ENCODE measurements around the gene CILP2. TPM values are rescaled to one million over a fixed set of nuclear protein-coding genes. Genes with fewer than 3 reads are reported as not detected.
A peak's percentile ranks its signal among the peaks of the same experiment; 100 is the strongest.

Gene CILP2
- total and polyA plus RNA-seq, 9 of the 15 experiments (the other 6 are each of a cell fraction or from before 2014, with no cell fraction given) = 0.04 to 0.35 (median 0.05) TPM; not detected in 2

DNA sequence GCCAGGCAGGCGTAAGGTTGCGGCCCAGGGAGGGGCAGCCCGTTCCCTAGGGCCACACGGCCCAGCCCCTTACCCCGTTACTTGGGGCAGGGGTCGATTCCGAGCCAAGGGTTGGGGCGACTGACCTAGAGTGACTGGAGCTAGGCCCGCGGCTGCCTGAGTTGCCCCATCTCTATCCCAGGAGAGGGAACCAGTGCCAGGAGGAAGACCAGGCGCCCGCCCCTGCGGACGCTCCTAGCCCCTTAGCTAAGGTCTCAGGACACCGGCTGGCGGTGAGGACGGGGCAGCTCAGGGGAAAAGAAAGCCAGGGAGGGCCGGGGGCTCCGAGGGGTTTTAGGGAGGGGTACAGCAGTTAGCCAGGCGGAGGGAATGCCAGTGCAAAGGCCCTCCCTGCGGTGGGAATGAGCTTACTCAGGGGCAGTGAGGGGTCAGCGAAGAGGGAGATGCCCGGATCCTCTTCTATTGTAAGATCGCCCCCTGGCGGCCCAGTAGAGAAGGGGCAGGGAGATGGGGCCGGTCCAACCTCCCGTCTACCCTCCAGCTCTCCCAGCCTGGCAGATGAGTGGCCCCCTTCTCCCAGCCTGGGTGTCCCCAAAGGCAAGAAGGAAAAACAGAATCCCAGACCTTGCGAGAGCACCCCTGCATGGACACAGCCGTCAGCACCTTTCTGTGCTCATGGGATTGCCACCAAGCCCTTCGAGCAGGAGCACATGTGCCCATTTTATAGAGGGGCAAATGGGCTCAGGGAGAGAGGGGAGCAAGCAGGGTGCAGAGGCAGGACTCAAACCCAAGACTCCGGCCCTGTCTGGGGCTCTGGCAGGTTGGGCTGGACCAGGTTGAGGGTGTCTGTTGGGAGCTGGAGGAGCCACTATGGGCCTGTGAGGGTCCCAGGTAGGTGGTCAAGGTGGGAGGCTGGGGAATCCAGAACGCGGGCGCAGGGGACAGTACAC is 16.3 kb downstream of the CILP2 start:
- 0 out of 2 replicates have a peak, but pooled peaks cover 5% of the 10 kb centered on the region for H4K20me1 ChIP-seq (replicated peaks; ENCODE audit: control insufficient read depth, insufficient read depth, low read length)
- H3K9me3 ChIP-seq (replicated peaks; ENCODE audit: control insufficient read depth, insufficient read depth, low read depth, low read length) = no peaks in the 10 kb centered on the region
- H3K4me3 ChIP-seq = no peak overlapping the region
- peaks cover 0 to 27% of the 10 kb centered on the region in 2 experiments; a peak in 2 of 5 replicates for H3K4me1 ChIP-seq (replicated peaks in 1 of 2; ENCODE audit: control insufficient read depth in 2 of 2, insufficient read depth in 2 of 2, low read length in 2 of 2)
- H2AFZ ChIP-seq (ENCODE audit: low read depth, low read length) = 0 out of 2 replicates have a peak overlapping the region, but pooled peaks have one; percentile 47
- no peaks in the 10 kb centered on the region for H3K79me2 ChIP-seq (ENCODE audit: control insufficient read depth, insufficient read depth, low read length)
- FAIRE-seq (peak; percentile 74), ATAC-seq (peak; percentile 88), DNase-seq (ENCODE audit: extremely low read depth in 1 of 4, low spot score in 3 of 4) (peak; percentile 78 to 88 (median 85))
- CTCF ChIA-PET (ENCODE audit: low intra/inter-chr PET ratio) = interaction anchor here (1.3 kb wide), 1 partner anchor 22 kb away, joined by 9 read pairs; no protein-coding TSS in a partner anchor
- H3K9me1 ChIP-seq (ENCODE audit: control insufficient read depth, insufficient read depth, low read length) = no peaks in the 10 kb centered on the region
- no peak overlapping the region for H3K9ac ChIP-seq (ENCODE audit: insufficient read depth in 1 of 2, low read depth in 2 of 2, low read length in 2 of 2)
- no peak overlapping the region for H3K4me2 ChIP-seq (ENCODE audit: insufficient read depth, low read length)
- peaks cover 2 to 36% of the 10 kb centered on the region in 2 experiments; a peak in 4 of 5 replicates for H3K27me3 ChIP-seq (ENCODE audit: control insufficient read depth in 2 of 2, insufficient read depth in 2 of 2, low read length in 2 of 2)
- BruUV-seq (replicated peaks) = no TSS peak
- no peak overlapping the region for H3K27ac ChIP-seq (ENCODE audit: extremely low read depth, low read depth, low read length)
- POLR2A ChIA-PET = interaction anchor here (0.6 to 0.7 kb wide), 2 partner anchors 22 to 48 kb away, joined by 3 read pairs; no protein-coding TSS in a partner anchor
- intact Hi-C loops (cut with micrococcal nuclease) (loop anchor here (1.0 to 5.0 kb wide), 2 partner anchors 22 to 88 kb away; partner anchors contain the start of gene GMIP), in situ Hi-C loops (cut with MboI) (loop anchor here (10.0 kb wide), 1 partner anchor 400 kb away; no protein-coding TSS in a partner anchor)
- WGBS (ENCODE audit: insufficient coverage, low coverage, missing lambda C conversion rate) = 14% methylated on average over 22 of the region's 34 CpGs
- H3K36me3 ChIP-seq (ENCODE audit: control insufficient read depth, insufficient read depth, low read length) = no peaks in the 10 kb centered on the region
- TF ChIP-seq PTBP1 (IDR thresholded peaks at IDR 0.05; ENCODE audit: low read depth, low read length) = 0 out of 2 replicates have a peak, but pooled peaks have one; percentile 7
- peak; percentile 40; the same call in 1 of the 2 replicates for TF ChIP-seq BCOR (IDR thresholded peaks at IDR 0.05)
- TF ChIP-seq, protein P1, sequence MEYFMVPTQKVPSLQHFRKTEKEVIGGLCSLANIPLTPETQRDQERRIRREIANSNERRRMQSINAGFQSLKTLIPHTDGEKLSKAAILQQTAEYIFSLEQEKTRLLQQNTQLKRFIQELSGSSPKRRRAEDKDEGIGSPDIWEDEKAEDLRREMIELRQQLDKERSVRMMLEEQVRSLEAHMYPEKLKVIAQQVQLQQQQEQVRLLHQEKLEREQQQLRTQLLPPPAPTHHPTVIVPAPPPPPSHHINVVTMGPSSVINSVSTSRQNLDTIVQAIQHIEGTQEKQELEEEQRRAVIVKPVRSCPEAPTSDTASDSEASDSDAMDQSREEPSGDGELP (CRISPR knock-in tag; IDR thresholded peaks at IDR 0.05; ENCODE audit: borderline replicate concordance) = 0 out of 2 replicates have a peak, but pooled peaks have one; percentile 10
- TF ChIP-seq, protein P2, sequence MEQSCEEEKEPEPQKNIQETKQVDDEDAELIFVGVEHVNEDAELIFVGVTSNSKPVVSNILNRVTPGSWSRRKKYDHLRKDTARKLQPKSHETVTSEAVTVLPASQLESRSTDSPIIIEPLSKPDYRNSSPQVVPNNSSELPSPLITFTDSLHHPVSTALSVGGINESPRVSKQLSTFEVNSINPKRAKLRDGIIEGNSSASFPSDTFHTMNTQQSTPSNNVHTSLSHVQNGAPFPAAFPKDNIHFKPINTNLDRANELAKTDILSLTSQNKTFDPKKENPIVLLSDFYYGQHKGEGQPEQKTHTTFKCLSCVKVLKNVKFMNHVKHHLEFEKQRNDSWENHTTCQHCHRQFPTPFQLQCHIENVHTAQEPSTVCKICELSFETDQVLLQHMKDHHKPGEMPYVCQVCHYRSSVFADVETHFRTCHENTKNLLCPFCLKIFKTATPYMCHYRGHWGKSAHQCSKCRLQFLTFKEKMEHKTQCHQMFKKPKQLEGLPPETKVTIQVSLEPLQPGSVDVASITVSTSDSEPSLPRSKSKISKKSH (CRISPR knock-in tag; IDR thresholded peaks at IDR 0.05) = no peak
- TF ChIP-seq, protein P3, sequence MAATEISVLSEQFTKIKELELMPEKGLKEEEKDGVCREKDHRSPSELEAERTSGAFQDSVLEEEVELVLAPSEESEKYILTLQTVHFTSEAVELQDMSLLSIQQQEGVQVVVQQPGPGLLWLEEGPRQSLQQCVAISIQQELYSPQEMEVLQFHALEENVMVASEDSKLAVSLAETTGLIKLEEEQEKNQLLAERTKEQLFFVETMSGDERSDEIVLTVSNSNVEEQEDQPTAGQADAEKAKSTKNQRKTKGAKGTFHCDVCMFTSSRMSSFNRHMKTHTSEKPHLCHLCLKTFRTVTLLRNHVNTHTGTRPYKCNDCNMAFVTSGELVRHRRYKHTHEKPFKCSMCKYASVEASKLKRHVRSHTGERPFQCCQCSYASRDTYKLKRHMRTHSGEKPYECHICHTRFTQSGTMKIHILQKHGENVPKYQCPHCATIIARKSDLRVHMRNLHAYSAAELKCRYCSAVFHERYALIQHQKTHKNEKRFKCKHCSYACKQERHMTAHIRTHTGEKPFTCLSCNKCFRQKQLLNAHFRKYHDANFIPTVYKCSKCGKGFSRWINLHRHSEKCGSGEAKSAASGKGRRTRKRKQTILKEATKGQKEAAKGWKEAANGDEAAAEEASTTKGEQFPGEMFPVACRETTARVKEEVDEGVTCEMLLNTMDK (IDR thresholded peaks at IDR 0.05; ENCODE audit: borderline replicate concordance, insufficient read depth, low read depth, low read length, poor library complexity, severe bottlenecking) = peak; percentile 56
- peak; percentile 15 to 70; a peak in 2 of 4 replicates for TF ChIP-seq RAD21 (CRISPR knock-in tag; conservative IDR thresholded peaks at IDR 0.05 in 1 of 2, IDR thresholded peaks at IDR 0.05 in 1 of 2)
- peak; percentile 77 for TF ChIP-seq SMC3 (conservative IDR thresholded peaks at IDR 0.05; ENCODE audit: insufficient read depth, low read depth, low read length)
- TF ChIP-seq, protein P4, sequence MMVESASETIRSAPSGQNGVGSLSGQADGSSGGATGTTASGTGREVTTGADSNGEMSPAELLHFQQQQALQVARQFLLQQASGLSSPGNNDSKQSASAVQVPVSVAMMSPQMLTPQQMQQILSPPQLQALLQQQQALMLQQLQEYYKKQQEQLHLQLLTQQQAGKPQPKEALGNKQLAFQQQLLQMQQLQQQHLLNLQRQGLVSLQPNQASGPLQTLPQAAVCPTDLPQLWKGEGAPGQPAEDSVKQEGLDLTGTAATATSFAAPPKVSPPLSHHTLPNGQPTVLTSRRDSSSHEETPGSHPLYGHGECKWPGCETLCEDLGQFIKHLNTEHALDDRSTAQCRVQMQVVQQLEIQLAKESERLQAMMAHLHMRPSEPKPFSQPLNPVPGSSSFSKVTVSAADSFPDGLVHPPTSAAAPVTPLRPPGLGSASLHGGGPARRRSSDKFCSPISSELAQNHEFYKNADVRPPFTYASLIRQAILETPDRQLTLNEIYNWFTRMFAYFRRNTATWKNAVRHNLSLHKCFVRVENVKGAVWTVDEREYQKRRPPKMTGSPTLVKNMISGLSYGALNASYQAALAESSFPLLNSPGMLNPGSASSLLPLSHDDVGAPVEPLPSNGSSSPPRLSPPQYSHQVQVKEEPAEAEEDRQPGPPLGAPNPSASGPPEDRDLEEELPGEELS (CRISPR knock-in tag; IDR thresholded peaks at IDR 0.05; ENCODE audit: borderline replicate concordance) = no peak
- TF ChIP-seq, protein P5, sequence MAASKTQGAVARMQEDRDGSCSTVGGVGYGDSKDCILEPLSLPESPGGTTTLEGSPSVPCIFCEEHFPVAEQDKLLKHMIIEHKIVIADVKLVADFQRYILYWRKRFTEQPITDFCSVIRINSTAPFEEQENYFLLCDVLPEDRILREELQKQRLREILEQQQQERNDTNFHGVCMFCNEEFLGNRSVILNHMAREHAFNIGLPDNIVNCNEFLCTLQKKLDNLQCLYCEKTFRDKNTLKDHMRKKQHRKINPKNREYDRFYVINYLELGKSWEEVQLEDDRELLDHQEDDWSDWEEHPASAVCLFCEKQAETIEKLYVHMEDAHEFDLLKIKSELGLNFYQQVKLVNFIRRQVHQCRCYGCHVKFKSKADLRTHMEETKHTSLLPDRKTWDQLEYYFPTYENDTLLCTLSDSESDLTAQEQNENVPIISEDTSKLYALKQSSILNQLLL (CRISPR knock-in tag; IDR thresholded peaks at IDR 0.05; ENCODE audit: borderline replicate concordance) = no peak

Data from K562 (cell line).